Ectodermal cell (in vitro differentiated cells): ENCODE results near the gene PPM1A. TPM values are rescaled to one million over a fixed set of nuclear protein-coding genes. Genes with fewer than 3 reads are reported as not detected.
A peak's percentile ranks its signal among the peaks of the same experiment; 100 is the strongest.

Source experiments
- H3K27ac ChIP-seq: 2 replicates; pipeline ENCODE4 v1.7.0; 2013; ENCODE audit warnings: mild to moderate bottlenecking, low read depth, low read length; ENCODE audit not compliant: insufficient read depth, poor library complexity, severe bottlenecking
- H3K27me3 ChIP-seq: 2 replicates; pipeline ENCODE4 v1.7.0; 2013; ENCODE audit warnings: mild to moderate bottlenecking, low read length; ENCODE audit not compliant: insufficient read depth, control insufficient read depth, poor library complexity, severe bottlenecking
- H3K36me3 ChIP-seq: one replicate; pipeline ENCODE4 v1.7.0; 2013; ENCODE audit warnings: low read length; ENCODE audit not compliant: control insufficient read depth, insufficient read depth
- H3K4me1 ChIP-seq: one replicate; pipeline ENCODE4 v1.7.0; 2013; ENCODE audit warnings: low read length; ENCODE audit not compliant: control insufficient read depth, insufficient read depth
- H3K4me3 ChIP-seq: 2 replicates; pipeline ENCODE4 v1.7.0; 2013; ENCODE audit warnings: low read depth, low read length, control low read depth; ENCODE audit not compliant: insufficient read depth
- H3K9me3 ChIP-seq: 2 replicates; pipeline ENCODE4 v1.7.0; 2013; ENCODE audit warnings: mild to moderate bottlenecking, low read length, moderate library complexity; ENCODE audit not compliant: control insufficient read depth
- WGBS, 2 experiments: methylation state at CpG; one replicate each; pipeline ENCODE4 v1.1.7; 2013; ENCODE audit warnings: missing lambda C conversion rate in 2 of 2; 5-methylcytosine and 5-hydroxymethylcytosine counted together
- polyA plus RNA-seq, 4 experiments: library from polyadenylated mRNA; stranded (reverse); fragments of 50-300 nt; gene quantifications; one replicate each; pipeline ENCODE4 v1.2.3, GENCODE V29; 2013

PPM1A gene
- 40.7 TPM for polyA plus RNA-seq (2013, experiment 1 of 4)
- polyA plus RNA-seq (2013, experiment 2 of 4), result 39.2 TPM
- polyA plus RNA-seq (2013, experiment 3 of 4), result 21.8 TPM
- polyA plus RNA-seq (2013, experiment 4 of 4), result 26.8 TPM

- H3K4me3 ChIP-seq, result peak within 1 kb of the TSS; percentile 79
- no peaks in the 10 kb centered on the region for H3K27me3 ChIP-seq
- H3K4me1 ChIP-seq, result peaks cover 11% of the 10 kb centered on the region
- 0 to 1% methylated on average over 73 to 74 of the region's 74 CpGs for WGBS, 2 experiments
- no peaks in the 10 kb centered on the region for H3K36me3 ChIP-seq
- peak within 1 kb of the TSS; percentile 99 for H3K27ac ChIP-seq
- no peaks in the 10 kb centered on the region for H3K9me3 ChIP-seq
These were observed at the start of gene PPM1A for GRCh38 chr14:60248697-60249318. Gene PPM1A (plus strand): TSS chr14:60249221. CDS start chr14:60282704, 33,483 bp downstream.

- Histone ChIP-seq H3K4me1 (no peaks in the 10 kb centered on the region), H3K27me3 (no peaks in the 10 kb centered on the region), H3K36me3 (no peaks in the 10 kb centered on the region), H3K9me3 (no peaks in the 10 kb centered on the region), H3K27ac (no peak overlapping the region), H3K4me3 (no peak overlapping the region)
These were observed 49.7 kb upstream of the PPM1A start for GRCh38 chr14:60199321-60199720.

DNA sequence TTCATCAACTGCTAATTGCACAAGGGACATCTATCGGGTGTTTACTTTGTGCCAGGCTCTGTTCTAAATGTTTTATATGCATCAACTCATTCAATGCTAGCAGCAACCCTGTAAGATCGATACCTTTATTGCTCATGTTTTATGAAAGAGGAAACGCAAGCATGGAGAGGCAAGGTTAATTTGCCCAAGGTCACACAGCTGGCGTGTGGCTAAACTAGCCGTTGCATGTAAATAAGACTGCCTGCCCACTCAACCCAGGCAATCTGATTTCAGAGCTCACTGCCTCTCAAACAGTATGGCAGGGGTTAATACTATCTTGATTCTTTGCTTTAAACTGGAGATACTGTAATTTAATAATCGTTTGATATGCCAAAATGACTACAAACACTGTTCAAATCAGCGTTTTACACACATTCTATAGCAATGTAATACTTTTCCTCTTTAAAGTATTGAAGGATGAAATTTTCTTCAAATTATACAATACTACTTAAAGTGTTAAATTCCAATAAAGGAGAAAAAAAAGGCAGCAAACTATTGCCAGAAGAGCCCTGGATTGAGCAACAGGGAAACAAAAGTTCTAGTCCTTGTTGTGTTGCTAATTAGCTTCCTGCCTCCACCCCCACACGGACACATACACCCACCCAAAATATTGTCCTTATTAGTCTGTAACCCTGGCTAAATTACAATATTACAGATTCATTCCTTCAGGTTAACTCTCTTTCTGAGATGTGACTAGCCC is 44.7 kb upstream of the PPM1A start:
- Histone ChIP-seq H3K27ac (no peak overlapping the region), H3K4me1 (no peaks in the 10 kb centered on the region), H3K9me3 (no peaks in the 10 kb centered on the region), H3K4me3 (no peak overlapping the region), H3K27me3 (no peaks in the 10 kb centered on the region), H3K36me3 (no peaks in the 10 kb centered on the region)
- 68% methylated on average over 6 to 7 of the region's 8 CpGs for WGBS, 2 experiments

DNA sequence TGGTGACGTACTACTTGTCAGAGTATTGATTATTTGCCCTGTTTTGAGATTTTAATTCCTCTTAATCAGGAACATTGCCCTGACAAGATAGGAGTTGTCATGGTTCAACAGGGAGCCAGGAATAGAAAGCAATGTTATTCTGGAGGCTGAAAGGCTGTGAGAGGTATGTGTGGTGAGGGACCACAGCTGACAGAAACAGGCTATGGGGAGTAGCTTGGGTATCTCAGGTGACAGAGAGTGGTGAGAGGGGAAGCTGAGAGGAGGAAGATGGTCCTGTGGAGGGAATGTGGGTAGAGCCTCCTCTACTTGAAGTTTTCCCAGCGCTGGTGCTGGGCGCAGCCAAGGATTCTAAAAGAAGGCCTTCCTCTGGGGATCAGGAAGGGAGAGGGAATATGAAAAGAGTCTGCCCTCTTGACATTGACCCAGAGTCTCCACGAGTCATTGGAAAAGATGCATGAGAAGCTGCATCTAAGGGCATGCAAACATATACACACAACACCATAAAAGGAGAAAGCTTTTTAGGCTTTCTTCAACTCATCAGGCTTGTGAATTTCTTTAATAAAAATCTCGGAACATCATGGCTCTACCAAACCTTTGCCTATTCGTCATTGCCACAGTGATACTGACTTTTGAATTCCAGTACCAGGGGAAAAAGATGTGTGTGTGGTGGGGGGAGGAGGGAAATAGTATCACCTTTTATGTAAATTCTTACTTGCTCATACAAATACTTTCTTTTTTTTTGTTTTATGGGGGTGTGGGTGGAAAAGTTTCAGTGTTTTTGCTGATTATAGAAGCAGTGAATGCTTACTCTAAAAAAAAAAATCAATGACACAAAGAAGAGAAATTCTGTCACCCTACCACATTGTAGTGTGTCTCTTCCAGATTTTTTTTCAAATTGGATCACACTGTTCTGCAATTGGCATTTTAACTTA is 43.9 kb upstream of the PPM1A start:
- 71 to 78% methylated on average over 6 of the region's 6 CpGs for WGBS, 2 experiments
- Histone ChIP-seq H3K9me3 (no peaks in the 10 kb centered on the region), H3K27me3 (no peaks in the 10 kb centered on the region), H3K36me3 (no peaks in the 10 kb centered on the region), H3K4me1 (no peaks in the 10 kb centered on the region), H3K27ac (no peak overlapping the region), H3K4me3 (no peak overlapping the region)

- 94 to 95% methylated on average over 6 to 7 of the region's 7 CpGs for WGBS, 2 experiments
- H3K27me3 ChIP-seq, result no peaks in the 10 kb centered on the region
- no peak overlapping the region for H3K27ac ChIP-seq
- no peaks in the 10 kb centered on the region for H3K9me3 ChIP-seq
- no peaks in the 10 kb centered on the region for H3K36me3 ChIP-seq
- no peaks in the 10 kb centered on the region for H3K4me1 ChIP-seq
- no peak overlapping the region for H3K4me3 ChIP-seq
These were observed 42.8 kb upstream of the PPM1A start for GRCh38 chr14:60206249-60206670.

DNA sequence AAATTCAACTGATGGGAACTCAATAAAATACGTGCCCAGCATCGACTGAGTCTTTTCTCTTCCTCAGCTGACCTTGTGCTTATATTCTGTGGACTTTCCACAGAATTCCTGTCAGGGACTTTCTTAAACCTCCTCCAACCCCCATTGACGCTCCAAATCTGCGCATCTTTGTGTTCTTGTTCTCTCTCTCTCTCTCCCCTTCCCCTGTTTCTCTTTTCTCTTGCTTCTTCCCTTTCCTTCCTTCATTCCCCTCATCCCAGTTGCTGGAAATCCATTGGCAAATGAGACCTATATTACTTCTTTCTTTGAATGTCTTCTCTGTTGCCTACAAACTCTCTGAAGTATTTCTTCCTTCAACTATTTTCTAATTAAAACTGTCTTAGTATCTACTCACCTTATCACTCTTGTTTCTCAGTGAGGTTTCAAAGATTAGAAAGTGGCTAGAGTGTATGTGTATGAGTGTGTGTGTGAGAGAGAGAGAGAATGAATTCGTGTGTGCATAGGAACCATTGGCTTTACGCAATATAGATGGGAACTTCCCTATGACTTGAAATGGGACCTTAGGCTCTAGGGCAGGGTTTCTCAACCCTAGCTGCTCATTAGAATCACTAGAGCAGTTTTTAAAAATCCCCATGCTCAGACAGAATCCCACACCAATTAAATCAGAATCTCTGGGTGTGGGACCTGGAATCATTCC is 42.0 kb upstream of the PPM1A start:
- Histone ChIP-seq H3K27ac (no peak overlapping the region), H3K9me3 (no peaks in the 10 kb centered on the region), H3K36me3 (no peaks in the 10 kb centered on the region), H3K4me3 (no peak overlapping the region), H3K4me1 (no peaks in the 10 kb centered on the region), H3K27me3 (no peaks in the 10 kb centered on the region)
- 91 to 93% methylated on average over 6 of the region's 6 CpGs for WGBS, 2 experiments

DNA sequence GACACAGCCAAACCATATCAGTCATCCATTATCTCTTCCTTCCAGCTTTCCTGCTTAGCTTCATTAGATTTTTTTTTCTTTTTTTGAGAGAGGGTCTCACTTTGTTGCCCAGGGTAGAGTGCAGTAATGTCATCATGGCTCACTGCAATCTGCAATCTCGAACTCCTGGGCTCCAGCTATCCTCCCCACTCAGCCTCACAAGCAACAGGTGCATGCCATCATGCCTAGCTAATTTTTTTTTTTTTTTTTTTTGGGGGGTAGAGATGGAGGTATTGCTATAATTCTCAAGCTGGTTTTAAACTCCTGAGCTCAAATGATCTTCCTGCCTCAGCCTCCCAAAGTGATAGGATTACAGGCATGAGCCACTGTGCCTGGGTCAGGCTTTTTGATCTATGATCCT is 38.3 kb upstream of the PPM1A start:
- Histone ChIP-seq H3K36me3 (no peaks in the 10 kb centered on the region), H3K9me3 (no peaks in the 10 kb centered on the region), H3K4me1 (no peaks in the 10 kb centered on the region), H3K27me3 (no peaks in the 10 kb centered on the region), H3K4me3 (no peak overlapping the region), H3K27ac (no peak overlapping the region)
- 78 to 100% methylated on average over 1 of the region's 1 CpG for WGBS, 2 experiments

DNA sequence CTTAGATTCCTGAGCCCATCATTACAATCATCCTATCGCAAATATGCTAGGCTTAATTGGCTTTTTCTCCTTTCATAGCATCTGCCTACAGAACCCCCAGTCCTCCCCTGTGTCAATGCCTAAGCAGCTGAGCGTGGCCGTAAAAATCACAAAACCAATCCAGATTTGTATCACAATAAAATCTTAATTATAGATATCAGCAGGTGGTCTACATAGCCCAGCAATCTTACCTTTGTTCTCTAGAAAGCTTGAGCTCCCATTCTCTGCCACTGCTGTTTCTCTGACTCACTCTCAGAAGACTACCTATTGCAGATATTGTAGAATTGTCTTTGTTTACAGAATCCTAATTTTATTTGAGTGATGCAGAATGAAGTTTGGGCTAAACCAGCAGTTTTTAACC is 37.9 kb upstream of the PPM1A start:
- H3K27me3 ChIP-seq, result no peaks in the 10 kb centered on the region
- 39 to 45% methylated on average over 3 of the region's 3 CpGs for WGBS, 2 experiments

GRCh38 chr14:60212503-60213371 is 36.3 kb upstream of the PPM1A start:
- Histone ChIP-seq H3K4me1 (no peaks in the 10 kb centered on the region), H3K27ac (no peak overlapping the region), H3K9me3 (no peaks in the 10 kb centered on the region), H3K4me3 (no peak overlapping the region), H3K27me3 (no peaks in the 10 kb centered on the region), H3K36me3 (no peaks in the 10 kb centered on the region)
- 93 to 95% methylated on average over 5 of the region's 5 CpGs for WGBS, 2 experiments

More for the DNA sequence above, 37.9 kb upstream of the PPM1A start:
- no peaks in the 10 kb centered on the region for H3K9me3 ChIP-seq
- no peak overlapping the region for H3K27ac ChIP-seq
- H3K4me3 ChIP-seq, result no peak overlapping the region
- no peaks in the 10 kb centered on the region for H3K36me3 ChIP-seq
- H3K4me1 ChIP-seq, result no peaks in the 10 kb centered on the region
